Thyroid gland (tissue), 4 donors: Measurements from ENCODE around the gene DNAAF5.
"Not testable (repeated sequence)": the region's sequence is repeated elsewhere in the genome, so short reads cannot be mapped to it uniquely, and the experiment has no call there.

Experiments used
- CTCF ChIP-seq, 6 experiments: fragments of 200-600 bp in 3 of 6; fragments of 450-650 bp in 3 of 6; sonication (generic) in 3 of 6; IDR thresholded peaks; one replicate each; pipeline ENCODE4 v1.5.1; 2016 to 2019; ENCODE audit warnings: antibody characterized with exemption in 6 of 6, mild to moderate bottlenecking in 2 of 6, inconsistent platforms in 1 of 6, moderate library complexity in 1 of 6
- POLR2A ChIP-seq, 2 donors: fragments of 450-650 bp; IDR thresholded peaks; one replicate each; pipeline ENCODE4 v1.6.1; 2017; ENCODE audit warnings: antibody characterized with exemption in 2 of 2, mild to moderate bottlenecking in 2 of 2, moderate library complexity in 1 of 2

- not testable (repeated sequence) for TF ChIP-seq CTCF, POLR2A (IDR thresholded peaks at IDR 0.05)
Observed at GRCh38 chr7:744128-744520, 17.6 kb downstream of the DNAAF5 start.
